ENCODE measurements around the gene ZC3H18. TPM values are rescaled to one million over a fixed set of nuclear protein-coding genes. Genes with fewer than 3 reads are reported as not detected.

Gene ZC3H18
- total RNA-seq, 4 donors from 2014 or later, result 15.7 to 20.8 (median 20.3) TPM

DNA sequence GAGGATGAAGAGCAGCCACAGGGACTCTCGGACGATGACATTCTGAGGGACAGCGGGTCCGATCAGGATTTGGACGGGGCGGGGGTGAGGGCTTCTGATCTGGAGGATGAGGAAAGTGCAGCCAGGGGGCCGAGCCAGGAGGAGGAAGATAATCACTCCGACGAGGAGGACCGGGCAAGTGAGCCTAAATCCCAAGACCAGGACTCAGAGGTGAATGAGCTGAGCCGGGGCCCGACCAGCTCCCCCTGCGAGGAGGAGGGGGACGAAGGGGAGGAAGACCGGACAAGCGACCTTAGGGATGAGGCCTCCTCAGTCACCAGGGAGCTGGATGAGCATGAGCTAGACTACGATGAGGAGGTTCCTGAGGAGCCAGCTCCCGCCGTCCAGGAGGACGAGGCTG, 7.0 kb downstream of the ZC3H18 start:
- 93% methylated on average over 20 of the region's 20 CpGs for WGBS
- no peaks in the 10 kb centered on the region for H3K9me3 ChIP-seq
- H3K27me3 ChIP-seq, result no peaks in the 10 kb centered on the region
- H3K27ac ChIP-seq, result no peak overlapping the region
- H3K36me3 ChIP-seq, result peaks cover 76% of the 10 kb centered on the region
- no peak for DNase-seq (ENCODE audit: low spot score in 2 of 2)
- TF ChIP-seq, protein P1, sequence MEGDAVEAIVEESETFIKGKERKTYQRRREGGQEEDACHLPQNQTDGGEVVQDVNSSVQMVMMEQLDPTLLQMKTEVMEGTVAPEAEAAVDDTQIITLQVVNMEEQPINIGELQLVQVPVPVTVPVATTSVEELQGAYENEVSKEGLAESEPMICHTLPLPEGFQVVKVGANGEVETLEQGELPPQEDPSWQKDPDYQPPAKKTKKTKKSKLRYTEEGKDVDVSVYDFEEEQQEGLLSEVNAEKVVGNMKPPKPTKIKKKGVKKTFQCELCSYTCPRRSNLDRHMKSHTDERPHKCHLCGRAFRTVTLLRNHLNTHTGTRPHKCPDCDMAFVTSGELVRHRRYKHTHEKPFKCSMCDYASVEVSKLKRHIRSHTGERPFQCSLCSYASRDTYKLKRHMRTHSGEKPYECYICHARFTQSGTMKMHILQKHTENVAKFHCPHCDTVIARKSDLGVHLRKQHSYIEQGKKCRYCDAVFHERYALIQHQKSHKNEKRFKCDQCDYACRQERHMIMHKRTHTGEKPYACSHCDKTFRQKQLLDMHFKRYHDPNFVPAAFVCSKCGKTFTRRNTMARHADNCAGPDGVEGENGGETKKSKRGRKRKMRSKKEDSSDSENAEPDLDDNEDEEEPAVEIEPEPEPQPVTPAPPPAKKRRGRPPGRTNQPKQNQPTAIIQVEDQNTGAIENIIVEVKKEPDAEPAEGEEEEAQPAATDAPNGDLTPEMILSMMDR (IDR thresholded peaks at IDR 0.05), result no peak
- TF ChIP-seq POLR2AphosphoS5 (IDR thresholded peaks at IDR 0.05), result no peak
- TF ChIP-seq EP300 (IDR thresholded peaks at IDR 0.05), result no peak
- no peak for TF ChIP-seq POLR2A (IDR thresholded peaks at IDR 0.05)
- H3K4me3 ChIP-seq, result no peak overlapping the region
- no peaks in the 10 kb centered on the region for H3K4me1 ChIP-seq

DNA sequence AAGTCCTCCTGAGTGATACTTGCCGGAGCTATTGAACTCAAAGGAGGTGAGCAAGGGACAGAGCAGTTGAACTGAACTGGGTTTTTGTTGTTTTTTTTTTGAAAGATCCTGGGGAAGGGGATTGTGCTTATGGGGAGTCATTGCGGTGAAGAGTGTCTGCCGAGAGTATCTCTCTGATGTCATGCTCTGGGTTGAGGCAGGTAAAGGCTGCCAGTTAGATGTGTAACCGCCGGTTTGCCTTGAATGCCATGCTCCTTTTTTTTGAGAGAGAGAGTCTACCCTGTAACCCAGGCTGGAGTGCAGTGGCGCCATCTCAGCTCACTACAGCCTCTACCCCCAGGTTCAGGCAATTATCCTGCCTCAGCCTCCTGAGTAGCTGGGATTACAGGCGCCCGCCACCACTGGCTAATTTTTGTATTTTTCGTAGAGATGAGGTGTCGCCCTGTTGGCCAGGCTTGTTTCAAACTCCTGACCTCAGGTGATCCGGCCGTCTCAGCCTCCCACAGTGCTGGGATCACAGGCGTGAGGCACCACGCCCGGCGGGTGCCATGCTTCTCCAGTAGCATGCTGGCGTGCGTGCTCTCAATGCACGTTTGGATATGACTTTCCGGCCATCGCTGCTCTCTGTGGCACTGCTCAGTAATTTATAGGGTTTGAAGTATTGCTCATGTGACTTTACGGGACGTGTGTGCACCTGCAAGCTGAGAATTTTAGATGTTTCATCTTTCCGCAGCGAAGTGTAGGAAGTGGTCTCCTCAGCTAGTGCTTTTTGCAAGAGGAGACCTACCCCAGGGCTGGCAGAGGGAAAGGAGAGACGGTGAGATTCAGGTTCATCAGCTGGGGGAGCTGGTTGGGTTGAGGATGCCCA, 8.5 kb downstream of the ZC3H18 start:
- no peaks in the 10 kb centered on the region for H3K27me3 ChIP-seq
- 91% methylated on average over 26 of the region's 26 CpGs for WGBS
- no peak overlapping the region for H3K27ac ChIP-seq
- no peaks in the 10 kb centered on the region for H3K4me1 ChIP-seq
- TF ChIP-seq, protein P1 (IDR thresholded peaks at IDR 0.05), result no peak
- TF ChIP-seq EP300 (IDR thresholded peaks at IDR 0.05) (no peak), POLR2A (IDR thresholded peaks at IDR 0.05) (no peak), POLR2AphosphoS5 (IDR thresholded peaks at IDR 0.05) (no peak)
- DNase-seq (ENCODE audit: low spot score in 2 of 2), result no peak
- no peaks in the 10 kb centered on the region for H3K9me3 ChIP-seq
- no peak overlapping the region for H3K4me3 ChIP-seq
- H3K36me3 ChIP-seq, result peaks cover 81% of the 10 kb centered on the region

DNA sequence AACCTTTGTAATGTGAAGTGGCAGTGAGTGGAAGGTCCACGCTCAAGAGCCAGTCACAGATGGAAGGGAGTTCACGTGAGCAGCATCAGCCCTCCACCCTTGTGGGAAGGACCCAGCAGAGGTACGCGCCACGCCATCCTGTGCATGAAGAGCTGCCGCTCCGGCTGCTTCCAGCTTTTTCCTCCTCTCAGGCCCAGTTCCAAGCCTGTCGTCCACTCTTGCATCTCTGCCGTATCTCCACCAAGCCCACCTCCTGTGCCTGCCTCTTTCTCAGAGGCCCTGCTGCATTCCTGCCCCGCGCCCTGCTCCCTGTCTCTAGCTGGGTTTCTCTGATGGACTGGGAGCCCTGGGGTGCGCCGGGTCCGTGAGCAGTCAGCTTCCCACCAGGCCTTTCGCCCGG, 10.2 kb downstream of the ZC3H18 start:
- no peak overlapping the region for H3K4me3 ChIP-seq
- 91% methylated on average over 14 of the region's 16 CpGs for WGBS
- no peaks in the 10 kb centered on the region for H3K27me3 ChIP-seq
- no peak for DNase-seq (ENCODE audit: low spot score in 2 of 2)
- no peak overlapping the region for H3K27ac ChIP-seq
- H3K9me3 ChIP-seq, result no peaks in the 10 kb centered on the region
- H3K4me1 ChIP-seq, result no peaks in the 10 kb centered on the region
- TF ChIP-seq POLR2A (IDR thresholded peaks at IDR 0.05), result no peak
- TF ChIP-seq EP300 (IDR thresholded peaks at IDR 0.05), result no peak
- TF ChIP-seq, protein P1 (IDR thresholded peaks at IDR 0.05), result no peak
- no peak for TF ChIP-seq POLR2AphosphoS5 (IDR thresholded peaks at IDR 0.05)
- peaks cover 76% of the 10 kb centered on the region for H3K36me3 ChIP-seq

DNA sequence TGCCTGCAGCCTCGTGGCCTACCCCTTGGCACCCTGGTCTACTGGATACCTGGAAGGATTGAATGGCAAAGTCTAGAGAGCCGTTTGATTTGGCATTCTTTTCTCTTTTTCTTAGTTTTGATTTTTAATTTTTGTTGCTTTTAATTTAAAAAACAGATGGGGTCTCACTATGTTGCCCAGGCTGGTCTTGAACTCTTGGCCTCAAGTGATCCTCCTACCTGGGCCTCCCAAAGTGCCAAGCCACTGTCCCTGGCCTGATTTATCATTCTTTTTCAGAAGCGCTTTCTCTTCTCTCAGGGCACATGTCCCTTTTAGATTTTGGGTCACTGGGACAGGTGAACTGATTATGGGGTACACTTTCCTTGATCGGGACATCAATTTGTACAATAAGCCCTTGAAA, 10.8 kb downstream of the ZC3H18 start:
- DNase-seq (ENCODE audit: low spot score in 2 of 2), result no peak
- Histone ChIP-seq H3K36me3 (peaks cover 74% of the 10 kb centered on the region), H3K27me3 (no peaks in the 10 kb centered on the region), H3K9me3 (no peaks in the 10 kb centered on the region), H3K27ac (no peak overlapping the region), H3K4me3 (no peak overlapping the region), H3K4me1 (no peaks in the 10 kb centered on the region)
- TF ChIP-seq EP300 (IDR thresholded peaks at IDR 0.05), result no peak
- TF ChIP-seq, protein P1 (IDR thresholded peaks at IDR 0.05), result no peak
- no peak for TF ChIP-seq POLR2AphosphoS5 (IDR thresholded peaks at IDR 0.05)
- no peak for TF ChIP-seq POLR2A (IDR thresholded peaks at IDR 0.05)
- WGBS, result 86% methylated on average over 4 of the region's 4 CpGs

DNA sequence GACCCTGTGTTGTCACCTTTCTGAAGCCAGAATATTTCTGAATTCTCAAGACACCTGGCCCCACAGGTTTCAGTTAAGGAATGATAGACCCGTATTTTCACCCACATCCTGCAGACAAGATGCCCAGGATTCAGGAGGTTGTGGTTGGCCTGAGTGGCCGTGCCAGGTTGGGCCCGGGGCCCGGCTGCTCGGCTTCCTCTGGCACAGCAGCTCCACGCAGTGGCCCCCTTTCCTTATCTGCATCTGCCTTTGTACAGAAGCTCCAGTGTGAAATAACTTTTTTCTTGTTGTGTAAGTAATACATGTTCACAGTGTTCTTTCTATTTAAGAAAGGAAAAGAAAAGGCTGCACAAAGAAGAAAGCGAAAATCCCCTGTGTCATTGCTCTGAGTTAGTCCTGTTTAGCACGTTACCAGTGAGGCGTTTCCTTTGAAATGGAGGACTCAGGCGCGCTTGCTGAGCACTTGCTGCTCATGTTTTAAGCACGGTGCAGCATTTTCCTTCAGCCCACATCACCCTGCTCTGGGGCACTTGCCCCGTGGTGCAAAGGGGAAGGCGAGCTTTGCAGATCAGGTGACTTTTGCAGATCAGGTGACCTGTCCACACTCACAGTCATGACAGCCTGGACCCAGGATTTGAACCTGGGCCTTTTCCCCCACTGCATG, 12.8 kb downstream of the ZC3H18 start:
- Histone ChIP-seq H3K36me3 (peaks cover 73% of the 10 kb centered on the region), H3K4me1 (no peaks in the 10 kb centered on the region), H3K9me3 (no peaks in the 10 kb centered on the region), H3K4me3 (no peak overlapping the region), H3K27ac (no peak overlapping the region), H3K27me3 (no peaks in the 10 kb centered on the region)
- TF ChIP-seq EP300 (IDR thresholded peaks at IDR 0.05) (no peak), POLR2AphosphoS5 (IDR thresholded peaks at IDR 0.05) (no peak), POLR2A (IDR thresholded peaks at IDR 0.05) (no peak)
- TF ChIP-seq, protein P1 (IDR thresholded peaks at IDR 0.05), result no peak
- WGBS, result 88% methylated on average over 14 of the region's 14 CpGs
- no peak for DNase-seq (ENCODE audit: low spot score in 2 of 2)
